Activated gamma-delta T cell (primary cell): ENCODE measurements around the gene LEP.

ENCODE experiments used
- DNase-seq: peaks from one replicate; lab custom pipeline; 2025; lab: John Stamatoyannopoulos, UW
- total RNA-seq, 2 donors: gene quantifications; one replicate each; lab custom pipeline; 2026; lab: John Stamatoyannopoulos, UW

LEP gene
- total RNA-seq: 0 reads per million in 2 donors

GRCh38 chr7:128240696-128241386 is at the start of gene LEP:
Gene LEP, plus strand, starts transcription at chr7:128241278. Its CDS starts 10,741 bp downstream, at chr7:128252019.
- peak; percentile 6 for DNase-seq

DNA sequence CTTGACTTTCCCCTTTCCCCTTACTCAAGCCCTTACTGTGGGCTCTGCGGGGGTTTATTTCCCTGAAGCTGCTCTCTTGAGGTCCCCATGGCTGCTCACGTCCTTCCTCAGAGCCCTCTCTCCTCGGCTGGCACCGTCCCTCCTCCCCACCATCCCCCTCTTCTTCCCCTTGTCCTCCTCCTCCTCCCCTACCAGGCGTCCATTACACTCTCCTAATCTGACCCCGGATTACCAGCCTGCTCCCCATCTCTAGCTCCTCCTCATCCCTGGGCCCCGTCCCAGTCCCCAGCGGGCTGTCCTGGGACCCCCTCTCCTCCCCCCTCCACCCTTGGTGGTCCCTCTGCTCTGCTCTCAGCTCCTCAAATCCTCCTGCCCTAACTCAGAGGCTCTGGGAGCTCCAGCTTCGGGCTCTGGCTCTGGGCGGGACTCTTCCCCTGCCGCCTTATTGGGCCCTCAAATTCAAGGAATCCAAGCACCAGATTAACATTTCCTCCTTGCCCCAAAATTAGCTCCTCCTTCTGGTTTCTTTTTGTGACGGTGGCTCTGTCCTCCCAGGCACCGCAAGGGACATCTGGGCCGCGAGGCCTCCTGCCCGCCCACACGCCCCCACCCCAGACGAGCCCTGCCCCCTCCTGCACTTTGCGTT is 48.5 kb upstream of the LEP start:
- DNase-seq: no peak

DNA sequence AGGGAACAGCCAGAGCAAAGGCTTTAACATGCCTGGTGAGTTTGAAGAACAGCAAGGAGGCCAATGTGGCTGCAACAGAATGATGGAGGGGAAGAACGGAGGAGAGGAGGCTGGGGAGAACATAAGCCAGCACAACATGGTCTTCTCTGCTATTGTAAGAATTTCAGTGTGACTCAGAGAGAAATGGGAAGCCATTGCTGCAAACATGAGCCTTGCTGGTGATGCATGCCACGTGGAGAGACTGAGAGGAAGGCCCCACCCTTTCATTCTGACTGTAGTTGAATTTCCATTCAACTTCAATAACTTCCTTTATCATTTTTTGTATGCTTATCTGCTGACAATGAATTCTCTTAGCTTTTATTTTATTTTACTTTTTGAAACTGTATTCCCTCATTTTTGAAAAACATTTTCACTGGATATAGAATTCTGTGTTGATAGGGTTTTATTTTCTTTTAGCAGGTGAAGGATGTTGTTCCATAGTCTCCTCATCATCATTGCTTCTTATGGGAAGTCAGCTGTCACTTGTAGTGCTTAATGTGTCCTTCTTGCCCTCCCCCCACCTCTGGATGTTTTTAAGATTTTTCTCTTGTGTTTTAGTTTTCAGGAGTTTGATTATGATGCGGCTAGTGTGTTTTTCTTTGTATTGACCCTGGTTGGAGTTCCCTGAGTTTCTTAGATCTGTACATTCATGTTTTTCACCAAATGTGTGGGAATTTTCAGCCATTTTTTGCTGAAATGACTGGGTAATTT is 46.4 kb upstream of the LEP start:
- no peak for DNase-seq

DNA sequence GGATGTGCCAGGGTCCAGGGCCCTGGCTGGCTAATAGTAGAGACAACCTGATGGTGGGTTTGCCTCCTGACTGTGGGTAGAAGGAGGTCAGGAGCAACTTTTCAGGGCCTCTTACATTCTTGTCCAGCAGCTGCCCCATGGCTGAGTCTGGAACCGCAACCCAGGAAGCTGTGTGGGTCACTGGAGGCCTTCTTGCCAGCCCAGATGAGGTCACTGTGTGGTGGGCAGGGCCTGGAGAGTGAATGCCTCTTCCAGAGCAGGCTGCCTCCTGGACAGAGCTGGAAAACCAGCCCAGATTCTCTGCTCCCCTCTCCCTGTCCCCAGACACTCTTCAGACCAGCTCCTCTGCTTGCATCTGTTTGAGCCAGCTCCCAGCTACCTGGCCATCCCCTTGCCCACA is 43.5 kb upstream of the LEP start:
- no peak for DNase-seq

DNA sequence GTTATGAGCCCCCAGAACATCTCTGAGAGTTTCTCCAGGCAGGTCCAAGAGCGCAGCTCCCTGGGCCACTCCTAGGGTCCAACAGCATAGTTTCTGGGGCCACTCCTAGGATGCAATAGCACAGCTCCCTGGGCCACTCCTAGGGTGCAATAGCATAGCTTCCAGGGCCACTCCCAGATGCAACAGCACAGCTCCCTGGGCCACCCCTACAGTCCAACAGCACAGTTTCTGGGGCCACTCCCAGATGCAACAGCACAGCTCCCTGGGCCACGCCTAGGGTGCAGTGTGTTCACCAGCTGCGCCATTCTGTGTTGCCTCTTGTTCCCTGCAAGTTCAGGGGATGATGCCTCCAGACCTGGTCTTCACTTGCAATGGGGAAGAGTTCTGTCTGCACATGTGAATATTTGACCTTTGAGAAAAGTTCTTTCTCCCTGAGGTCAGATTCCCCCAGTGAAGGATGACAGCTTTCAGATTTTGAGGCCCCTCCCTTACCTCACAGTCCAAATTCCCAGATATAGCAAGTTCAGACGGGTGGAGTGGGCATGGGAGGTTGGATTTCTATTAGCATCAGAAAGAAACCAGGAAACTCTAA is 43.0 kb upstream of the LEP start:
- DNase-seq: no peak

DNA sequence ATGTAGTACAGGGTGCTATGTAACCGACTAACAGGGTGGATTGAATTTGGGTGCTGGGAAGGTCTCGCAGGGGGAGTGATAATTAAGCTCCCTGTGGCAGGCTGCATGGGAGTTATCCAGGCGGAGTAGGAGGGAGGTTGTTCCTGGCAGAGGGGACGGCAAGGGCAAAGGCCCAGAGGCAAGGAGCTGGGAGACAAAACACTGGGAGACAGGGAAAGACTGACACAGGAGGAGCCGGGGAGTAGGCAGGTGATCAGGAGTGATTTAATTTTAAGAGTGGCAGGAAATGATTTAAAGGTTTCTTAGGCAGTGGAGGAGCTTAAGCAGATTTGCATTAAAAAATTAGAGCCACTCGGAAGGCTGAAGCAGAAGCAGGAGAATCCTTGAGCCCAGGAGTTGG is 40.7 kb upstream of the LEP start:
- DNase-seq: no peak

DNA sequence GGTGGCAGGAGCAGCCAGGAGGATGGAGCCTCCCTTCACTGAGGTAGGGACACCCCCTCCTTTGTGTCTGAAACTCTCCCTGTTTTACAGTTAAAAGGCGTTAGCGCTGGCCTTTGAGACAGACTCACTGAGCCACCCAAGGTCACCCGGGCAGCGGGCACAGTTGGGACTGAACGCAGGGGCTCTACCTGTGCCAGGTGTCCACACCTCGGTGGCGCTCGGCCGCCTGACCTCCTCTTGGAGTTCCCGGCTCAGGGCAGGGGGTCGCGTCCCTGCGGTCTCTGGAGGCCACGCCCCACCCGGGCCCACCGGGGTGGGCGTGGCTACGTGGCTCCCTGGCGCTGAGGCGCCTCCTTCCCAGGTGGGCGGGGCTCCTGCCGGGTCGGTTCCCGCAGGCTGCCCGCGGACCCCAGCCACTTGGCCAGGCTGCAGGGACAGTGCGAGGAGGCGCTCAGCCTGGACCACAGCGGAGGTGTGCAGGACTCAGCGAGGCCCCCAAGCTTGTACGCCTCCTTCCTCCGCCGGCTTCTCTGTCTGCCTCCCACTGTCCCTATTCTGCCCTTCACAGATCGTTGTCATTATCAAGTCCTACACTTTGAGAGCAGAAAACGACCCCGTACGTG is 39.9 kb upstream of the LEP start:
- no peak for DNase-seq

GRCh38 chr7:128201690-128202085 is 39.4 kb upstream of the LEP start:
- DNase-seq: no peak

GRCh38 chr7:128202287-128202957 is 38.7 kb upstream of the LEP start:
- no peak for DNase-seq

DNA sequence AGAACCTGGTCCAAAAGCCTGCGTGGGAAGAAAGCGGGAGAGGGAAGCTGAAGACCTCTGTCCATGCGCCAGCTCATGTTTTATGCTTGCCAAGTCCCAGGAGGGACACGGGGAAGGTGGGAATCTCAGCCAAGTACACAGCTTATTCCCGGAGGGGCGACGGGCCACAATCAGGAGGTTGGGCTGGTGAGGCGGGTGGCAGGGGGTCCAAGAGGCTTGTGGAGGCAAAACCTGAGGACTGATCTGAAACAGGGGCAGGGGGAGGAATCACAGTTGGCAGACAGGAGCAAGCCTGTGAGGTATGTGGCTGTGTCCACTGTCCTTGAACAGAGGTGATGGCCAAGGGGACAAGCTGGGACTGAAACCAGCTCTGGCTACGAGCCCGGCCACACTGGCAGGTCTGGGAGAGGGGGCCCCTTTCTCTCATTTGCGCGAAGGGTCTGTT is 38.0 kb upstream of the LEP start:
- no peak for DNase-seq

DNA sequence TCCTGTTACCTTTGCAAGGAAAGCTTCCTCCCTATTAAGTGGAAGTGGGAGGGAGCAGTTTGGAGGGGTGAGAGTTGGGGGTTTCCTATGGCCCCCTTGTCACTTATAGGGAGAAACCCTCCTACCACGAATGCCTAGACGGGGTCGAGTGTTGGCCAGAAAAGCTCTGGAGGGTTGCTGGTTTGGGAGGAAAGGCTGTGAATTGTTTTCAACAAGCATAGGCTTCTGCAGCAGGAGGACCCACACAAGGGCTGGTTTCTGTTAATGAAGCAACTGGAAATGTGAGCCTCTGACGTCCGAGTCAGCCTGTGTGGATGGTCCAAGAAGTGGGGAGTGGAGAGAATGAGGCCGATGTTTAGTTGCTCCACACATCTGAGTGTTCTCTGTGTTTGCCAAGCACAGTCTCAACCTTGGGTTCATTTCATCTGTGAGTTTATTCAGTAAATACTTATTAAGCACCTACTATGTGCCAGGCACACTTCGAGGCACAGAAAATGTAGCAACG is 37.3 kb upstream of the LEP start:
- no peak for DNase-seq

DNA sequence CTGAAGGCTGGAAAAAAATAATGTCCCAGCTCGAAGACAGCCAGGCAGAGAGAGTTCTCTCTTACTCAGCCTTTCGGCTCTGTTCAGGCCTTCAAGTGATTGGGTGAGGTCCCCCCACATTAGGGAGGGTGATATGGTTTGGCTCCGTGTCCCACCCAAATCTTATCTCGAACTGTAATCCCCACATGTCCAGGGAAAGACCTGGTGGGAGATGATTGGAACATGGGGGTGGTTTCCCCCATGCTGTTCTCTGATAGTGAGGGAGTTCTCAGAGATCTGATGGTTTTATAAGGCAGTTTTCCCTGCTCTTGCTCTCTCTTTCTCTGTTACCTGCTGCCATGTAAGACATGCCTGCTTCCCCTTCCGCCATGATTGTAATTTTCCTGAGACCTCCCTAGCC is 36.6 kb upstream of the LEP start:
- DNase-seq: no peak

GRCh38 chr7:128205068-128205467 is 36.0 kb upstream of the LEP start:
- no peak for DNase-seq

DNA sequence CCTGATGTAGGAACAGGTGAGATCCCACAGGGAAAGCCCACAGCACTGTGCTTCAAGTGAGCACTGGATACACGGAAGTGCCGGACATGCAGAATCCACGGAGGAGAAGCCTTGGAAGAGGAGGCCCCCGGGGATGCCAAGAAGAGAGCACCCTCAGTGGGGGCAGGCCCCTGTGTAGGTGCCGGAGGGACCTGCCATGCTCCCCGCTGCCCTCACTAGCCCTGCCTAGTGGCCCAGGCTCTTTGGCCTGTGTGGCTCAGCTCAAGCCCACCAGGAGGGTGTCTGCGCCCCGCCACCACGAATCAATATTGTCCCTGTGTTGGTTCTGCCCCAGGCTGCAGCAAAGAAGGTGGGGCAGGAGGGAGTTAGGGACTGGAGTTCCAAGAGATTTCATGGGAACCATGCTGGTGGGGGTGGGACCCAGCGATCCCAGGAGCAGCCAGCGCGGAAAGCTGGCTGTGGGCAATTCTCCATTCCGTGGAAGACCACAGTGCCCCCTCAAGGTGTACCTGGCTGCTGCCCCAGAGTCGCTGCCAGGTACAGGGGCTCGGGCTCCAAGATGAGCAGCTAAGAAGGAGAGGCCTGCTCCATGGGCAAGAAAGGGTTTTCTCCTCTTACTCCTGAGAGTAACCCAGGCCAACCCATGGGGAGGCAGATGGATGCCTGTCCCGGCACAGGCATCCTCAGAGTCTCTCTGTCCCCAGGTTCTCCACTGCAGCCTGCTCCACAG is 34.9 kb upstream of the LEP start:
- DNase-seq: no peak

GRCh38 chr7:128206747-128207500 is 34.2 kb upstream of the LEP start:
- DNase-seq: no peak

DNA sequence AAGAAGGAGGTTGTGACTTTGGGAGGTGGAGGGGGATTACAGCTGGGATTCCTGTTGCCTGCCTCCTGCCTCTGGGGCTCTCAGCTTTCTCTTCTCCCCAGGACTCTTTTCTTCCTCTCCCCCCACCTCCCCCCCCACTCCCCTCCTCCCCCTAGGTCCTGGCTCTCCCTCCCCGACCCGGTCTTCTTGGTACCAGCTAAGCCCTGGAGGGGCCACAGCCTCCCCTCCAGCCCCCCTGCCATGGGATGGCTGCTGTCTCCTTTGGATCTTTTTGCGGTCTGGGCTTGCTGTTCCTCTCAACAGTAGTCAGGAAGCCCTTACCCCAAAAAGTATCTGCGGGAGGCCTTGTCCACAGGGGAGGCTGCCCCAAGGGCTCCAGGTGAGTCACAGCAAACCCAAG is 33.5 kb upstream of the LEP start:
- DNase-seq: no peak

DNA sequence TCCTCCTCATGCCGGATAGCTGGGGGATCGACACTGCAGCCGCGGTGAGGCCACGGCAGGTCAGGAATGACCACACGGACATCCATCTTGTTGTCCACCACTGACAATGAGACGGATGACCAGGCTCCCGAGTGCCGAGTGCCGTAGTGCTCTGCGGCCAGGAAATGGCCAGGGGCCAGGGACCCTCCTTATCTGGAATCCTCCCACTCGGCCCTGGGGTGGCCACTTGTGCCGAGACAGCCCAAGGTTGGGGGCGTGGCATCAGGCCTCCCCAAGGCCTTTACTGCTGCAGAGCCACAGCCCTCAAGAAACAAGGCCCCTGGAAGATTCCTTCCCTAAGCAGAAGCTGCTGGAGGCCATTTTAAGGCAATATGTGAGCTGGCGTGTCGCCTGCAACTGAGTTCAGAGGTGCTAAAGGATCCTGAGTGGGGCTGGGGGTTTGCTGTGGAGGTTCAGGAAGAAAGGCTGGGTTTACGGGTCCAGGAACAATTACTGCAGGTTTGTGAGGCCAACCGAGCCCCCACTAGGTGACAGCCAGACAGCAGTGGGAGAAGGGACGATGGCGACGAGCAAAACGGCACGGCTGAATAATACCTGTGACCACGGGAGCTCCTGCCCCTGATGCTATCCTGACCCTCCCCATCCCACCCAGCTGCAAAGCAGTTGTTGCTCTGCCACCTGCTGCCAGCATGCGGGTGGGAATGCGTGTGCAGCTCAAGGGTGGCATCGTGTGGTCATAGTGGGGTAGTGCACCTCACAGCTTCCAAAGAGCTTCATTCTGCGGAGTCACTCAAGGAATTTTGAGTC is 31.6 kb upstream of the LEP start:
- no peak for DNase-seq

- DNase-seq: no peak
These were observed 31.1 kb upstream of the LEP start for GRCh38 chr7:128210036-128210347.
